Smooth muscle cell (in vitro differentiated cells): ENCODE measurements around the gene GANC. TPM values are rescaled to one million over a fixed set of nuclear protein-coding genes. Genes with fewer than 3 reads are reported as not detected.

Experiments
- DNase-seq: peaks from one replicate; lab custom pipeline; 2025; ENCODE audit not compliant: unreplicated experiment; lab: John Stamatoyannopoulos, UW
- H2AFZ ChIP-seq: fragments of 200-600 bp; sonication (generic); 2 replicates; pipeline ENCODE4 v1.6.0; 2016; ENCODE audit warnings: antibody characterized with exemption, low read depth, mild to moderate bottlenecking
- H3F3A ChIP-seq: fragments of 200-600 bp; sonication (generic); 2 replicates; pipeline ENCODE4 v1.6.0; 2017; ENCODE audit warnings: antibody characterized with exemption, low read depth
- H3K27ac ChIP-seq: fragments of 200-600 bp; sonication (generic); 2 replicates; pipeline ENCODE4 v1.5.1; 2016; ENCODE audit warnings: low read depth, mild to moderate bottlenecking
- H3K27me3 ChIP-seq: fragments of 200-600 bp; sonication (generic); 2 replicates; pipeline ENCODE4 v1.6.1; 2016; ENCODE audit warnings: low read depth, mild to moderate bottlenecking
- H3K36me3 ChIP-seq: fragments of 200-600 bp; sonication (generic); 2 replicates; pipeline ENCODE4 v1.5.1; 2016; ENCODE audit warnings: low read depth
- H3K4me1 ChIP-seq: fragments of 200-600 bp; sonication (generic); 2 replicates; pipeline ENCODE4 v1.5.1; 2016; ENCODE audit warnings: low read depth
- H3K4me2 ChIP-seq: fragments of 200-600 bp; sonication (generic); 2 replicates; pipeline ENCODE4 v1.6.0; 2016; ENCODE audit warnings: mild to moderate bottlenecking
- H3K4me3 ChIP-seq: fragments of 200-600 bp; sonication (generic); 2 replicates; pipeline ENCODE4 v1.5.1; 2016; ENCODE audit warnings: mild to moderate bottlenecking
- H3K79me2 ChIP-seq: fragments of 200-600 bp; sonication (generic); 2 replicates; pipeline ENCODE4 v1.6.0; 2016; ENCODE audit warnings: low read depth, mild to moderate bottlenecking
- H3K9ac ChIP-seq: fragments of 200-600 bp; sonication (generic); 2 replicates; pipeline ENCODE4 v1.6.0; 2016; ENCODE audit warnings: low read depth
- H3K9me3 ChIP-seq: fragments of 200-600 bp; sonication (generic); replicated peaks from 2 replicates; pipeline ENCODE4 v1.5.1; 2016; ENCODE audit warnings: low read depth
- H4K20me1 ChIP-seq: fragments of 200-600 bp; sonication (generic); 2 replicates; pipeline ENCODE4 v1.6.0; 2016; ENCODE audit warnings: low read depth
- CTCF ChIP-seq: fragments of 200-600 bp; sonication (generic); IDR thresholded peaks from 2 replicates; pipeline ENCODE4 v1.5.1; 2017; ENCODE audit warnings: borderline replicate concordance, mild to moderate bottlenecking, antibody characterized with exemption; ENCODE audit not compliant: insufficient read depth, poor library complexity, severe bottlenecking
- WGBS: methylation state at CpG from one replicate; pipeline ENCODE4 v1.1.7; 2016; ENCODE audit warnings: low lambda C conversion rate; 5-methylcytosine and 5-hydroxymethylcytosine counted together
- polyA plus RNA-seq: library from polyadenylated mRNA; unstranded; fragments of >200 nt; fragmentation: Nextera tagmentation; extraction: Ambion mirVana; gene quantifications from 2 replicates; pipeline ENCODE4 v1.2.1, GENCODE V29; 2016
- total RNA-seq: library from RNA; depleted of rRNA; stranded (reverse); fragments of >200 nt; gene quantifications from 2 replicates; pipeline ENCODE4 v1.2.3, GENCODE V29; 2014

GANC gene
- total and polyA plus RNA-seq, 2 experiments from 2014 or later, result 12.6 to 13.1 TPM

GRCh38 chr15:42385206-42385979 lies 112.4 kb downstream of the GANC start:
- TF ChIP-seq CTCF, result peak; percentile 57

GRCh38 chr15:42385980-42386700 lies 113.1 kb downstream of the GANC start:
- no peak for DNase-seq
- Histone ChIP-seq H3K4me2 (no peak overlapping the region), H3K79me2 (no peaks in the 10 kb centered on the region), H4K20me1 (no peaks in the 10 kb centered on the region), H3K4me3 (no peak overlapping the region), H3K27ac (no peak overlapping the region), H3K27me3 (no peaks in the 10 kb centered on the region), H3K9me3 (no peaks in the 10 kb centered on the region), H3K9ac (no peak overlapping the region), H2AFZ (no peak overlapping the region), H3K36me3 (no peaks in the 10 kb centered on the region), H3F3A (no peaks in the 10 kb centered on the region), H3K4me1 (no peaks in the 10 kb centered on the region)
- no peak for TF ChIP-seq CTCF
- 71% methylated on average over 12 of the region's 12 CpGs for WGBS

More at GRCh38 chr15:42385206-42385979, 112.4 kb downstream of the GANC start:
- Histone ChIP-seq H3K27ac (no peak overlapping the region), H3K9me3 (no peaks in the 10 kb centered on the region), H3K9ac (no peak overlapping the region), H4K20me1 (no peaks in the 10 kb centered on the region), H3K36me3 (no peaks in the 10 kb centered on the region), H3K4me3 (no peak overlapping the region), H3F3A (no peaks in the 10 kb centered on the region), H3K27me3 (no peaks in the 10 kb centered on the region), H2AFZ (no peak overlapping the region), H3K4me1 (no peaks in the 10 kb centered on the region), H3K4me2 (no peak overlapping the region), H3K79me2 (no peaks in the 10 kb centered on the region)
- WGBS, result 23% methylated on average over 5 of the region's 5 CpGs
- DNase-seq, result no peak

GRCh38 chr15:42387603-42388002 lies 114.6 kb downstream of the GANC start:
- no peak overlapping the region for H2AFZ ChIP-seq
- no peaks in the 10 kb centered on the region for H3K36me3 ChIP-seq
- H3K27me3 ChIP-seq, result no peaks in the 10 kb centered on the region
- H3K4me2 ChIP-seq, result no peak overlapping the region
- no peaks in the 10 kb centered on the region for H3F3A ChIP-seq
- DNase-seq, result no peak
- H3K4me3 ChIP-seq, result no peak overlapping the region
- H3K9ac ChIP-seq, result no peak overlapping the region
- H4K20me1 ChIP-seq, result no peaks in the 10 kb centered on the region
- no peaks in the 10 kb centered on the region for H3K4me1 ChIP-seq
- H3K9me3 ChIP-seq, result no peaks in the 10 kb centered on the region
- 77% methylated on average over 8 of the region's 8 CpGs for WGBS
- no peaks in the 10 kb centered on the region for H3K79me2 ChIP-seq
- TF ChIP-seq CTCF, result no peak
- H3K27ac ChIP-seq, result no peak overlapping the region
